ENCODE data around the gene MT1F.
"Not testable (repeated sequence)": the region's sequence is repeated elsewhere in the genome, so short reads cannot be mapped to it uniquely, and the experiment has no call there.

MT1F gene

DNA sequence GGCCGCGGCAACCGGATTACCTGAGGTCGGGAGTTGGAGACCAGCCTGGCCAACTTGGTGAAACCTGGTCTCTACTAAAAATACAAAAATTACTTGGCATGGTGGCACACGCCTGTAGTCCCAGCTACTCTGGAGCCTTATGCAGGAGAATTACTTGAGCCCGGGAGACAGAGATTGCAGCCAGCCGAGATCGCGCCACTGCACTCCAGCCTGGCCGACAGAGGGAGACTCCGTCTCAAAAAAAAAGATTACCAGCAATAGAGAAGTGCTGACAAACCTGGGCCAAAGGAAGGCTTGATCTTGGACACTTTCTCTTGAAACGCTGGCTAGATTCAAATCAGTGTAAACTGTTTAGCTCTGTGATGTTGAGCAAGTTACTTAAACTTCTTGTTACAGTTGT lies 16.2 kb downstream of the MT1F start:
- DNase-seq, result no peak

- DNase-seq, result not testable (repeated sequence)
These were observed 16.8 kb downstream of the MT1F start for GRCh38 chr16:56674570-56674969.

DNA sequence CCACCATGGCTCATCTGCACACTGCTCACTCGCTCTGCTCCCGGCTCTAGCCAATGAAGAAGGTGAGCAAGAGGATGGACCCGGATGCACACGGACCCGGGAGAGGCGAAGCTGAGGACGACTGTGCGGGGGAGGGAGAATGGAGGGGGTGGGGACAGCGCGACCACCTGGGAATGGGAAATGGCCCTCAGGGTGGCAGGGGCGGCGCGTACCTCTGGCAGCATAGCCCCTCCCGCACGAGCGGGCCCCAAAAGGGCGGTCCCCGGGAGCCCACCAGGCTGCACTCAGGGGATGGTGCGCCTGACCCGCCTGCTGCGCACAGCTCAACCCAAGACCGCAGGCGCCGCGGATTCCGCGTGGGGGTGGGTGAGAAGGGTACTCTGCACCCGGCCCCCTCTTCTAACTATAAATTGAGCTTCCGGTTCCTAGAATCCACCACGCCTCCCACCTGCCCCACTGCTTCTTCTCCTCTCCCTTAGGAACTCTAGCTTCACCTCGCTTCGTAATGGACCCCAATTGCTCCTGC lies 18.0 kb downstream of the MT1F start:
- no peak for DNase-seq

GRCh38 chr16:56677474-56677873 lies 19.7 kb downstream of the MT1F start:
- DNase-seq, result no peak

DNA sequence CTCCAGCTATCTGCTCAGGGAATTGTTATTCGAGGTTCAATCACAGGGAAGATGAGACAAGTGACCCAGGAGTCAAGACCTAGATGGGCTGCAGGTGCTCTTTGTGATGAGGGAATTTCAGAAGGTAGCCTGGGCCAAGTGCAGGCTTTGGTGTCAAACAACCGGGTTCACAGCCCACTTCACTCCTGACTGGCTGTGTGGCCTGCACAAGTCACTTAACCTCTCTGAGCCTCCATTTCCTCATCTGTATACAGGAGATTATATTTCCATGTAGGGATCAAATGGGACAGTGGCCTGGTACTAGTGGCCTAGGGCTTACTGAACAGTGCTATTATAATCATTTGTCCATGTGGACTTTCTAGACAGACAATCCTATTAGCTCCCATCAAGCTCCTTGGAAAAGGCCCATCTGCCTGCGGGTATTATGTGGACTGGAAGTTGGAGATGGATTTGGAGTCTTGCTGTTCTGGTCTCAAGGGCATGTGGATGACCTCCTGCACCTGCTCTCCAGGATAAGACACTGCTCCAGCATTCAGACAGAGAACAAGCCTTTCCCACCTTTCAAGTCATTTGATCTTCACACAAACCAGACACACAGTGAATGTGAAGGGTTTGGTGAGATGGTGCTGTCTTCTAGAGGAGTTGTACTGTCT lies 21.4 kb downstream of the MT1F start:
- no peak for DNase-seq

- DNase-seq, result no peak
These were observed 22.1 kb downstream of the MT1F start for GRCh38 chr16:56679818-56680217.

- DNase-seq, result peak; percentile 72
These were observed 24.4 kb downstream of the MT1F start, which contains the start of gene MT1X for GRCh38 chr16:56681939-56682702. Gene MT1X (plus strand): TSS chr16:56682470. CDS start chr16:56682541, 71 bp downstream.

DNA sequence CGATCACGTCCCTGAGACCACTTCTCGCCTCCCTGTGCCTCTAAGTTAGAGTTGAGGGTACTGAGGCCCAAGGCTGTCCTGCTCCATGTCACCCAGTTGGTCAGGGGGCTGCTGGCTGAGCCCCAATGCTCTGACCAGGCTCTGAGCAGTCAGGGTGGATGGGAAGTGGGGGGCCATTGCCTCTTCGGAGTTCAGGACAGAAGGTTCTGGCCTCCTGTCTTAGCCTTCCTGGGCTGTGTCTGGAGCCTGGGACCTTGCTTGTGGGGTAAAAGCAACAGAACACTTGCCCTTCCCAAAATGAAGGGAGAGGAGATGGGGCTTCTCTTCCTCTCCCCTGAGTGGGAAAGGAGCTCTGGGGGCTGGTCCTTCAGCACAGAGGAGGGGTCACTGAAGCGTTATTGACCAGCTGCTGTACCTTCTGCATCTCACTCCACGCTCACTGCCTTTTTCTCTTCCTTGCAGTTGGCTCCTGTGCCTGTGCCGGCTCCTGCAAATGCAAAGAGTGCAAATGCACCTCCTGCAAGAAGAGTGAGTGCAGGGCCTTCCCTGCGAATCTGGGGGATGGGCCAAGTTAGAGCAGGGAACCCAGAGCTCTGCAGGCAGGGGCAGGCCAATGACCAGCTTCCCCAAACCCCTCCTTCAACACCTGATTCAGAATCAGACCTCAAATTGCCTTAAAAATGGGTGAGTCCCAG lies 25.1 kb downstream of the MT1F start:
- no peak for DNase-seq

GRCh38 chr16:56683424-56684172 lies 25.8 kb downstream of the MT1F start:
- no peak for DNase-seq

GRCh38 chr16:56684256-56684925 lies 26.6 kb downstream of the MT1F start:
- no peak for DNase-seq

DNA sequence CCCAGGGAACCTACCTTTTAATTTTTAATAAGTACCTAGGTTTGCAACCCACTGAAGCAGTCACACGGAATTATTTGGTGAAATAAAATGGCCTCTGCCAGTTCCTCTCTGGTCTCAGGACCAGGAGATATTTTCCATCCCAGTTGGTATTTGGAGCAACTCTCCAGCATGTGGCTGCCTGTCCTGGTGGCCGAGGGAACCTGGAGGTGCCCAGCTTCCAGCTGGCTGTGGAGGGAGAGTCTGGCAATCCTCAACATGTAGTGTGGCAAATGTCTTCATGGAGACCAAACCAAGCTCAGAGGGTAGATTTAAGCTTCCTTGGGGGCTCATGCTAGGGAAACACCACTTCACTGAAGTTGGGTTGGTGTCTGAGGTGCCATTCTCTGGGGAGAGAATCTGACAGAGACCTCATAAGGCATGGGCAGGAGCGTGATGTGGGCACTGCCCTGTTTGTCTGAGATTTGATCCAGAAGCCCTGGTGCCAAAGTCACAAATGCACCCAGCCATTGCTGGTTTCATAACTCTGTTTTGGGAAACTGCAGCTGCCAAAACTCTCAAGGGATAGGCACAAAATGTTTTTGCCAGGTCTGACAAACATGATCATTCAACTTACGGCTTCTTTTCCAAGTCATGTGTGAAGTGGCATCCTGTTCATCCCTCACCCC lies 27.3 kb downstream of the MT1F start:
- no peak for DNase-seq

GRCh38 chr16:56686758-56687157 lies 29.0 kb downstream of the MT1F start:
- DNase-seq, result no peak

- DNase-seq, result no peak
These were observed 31.0 kb downstream of the MT1F start for GRCh38 chr16:56688762-56689161.

DNA sequence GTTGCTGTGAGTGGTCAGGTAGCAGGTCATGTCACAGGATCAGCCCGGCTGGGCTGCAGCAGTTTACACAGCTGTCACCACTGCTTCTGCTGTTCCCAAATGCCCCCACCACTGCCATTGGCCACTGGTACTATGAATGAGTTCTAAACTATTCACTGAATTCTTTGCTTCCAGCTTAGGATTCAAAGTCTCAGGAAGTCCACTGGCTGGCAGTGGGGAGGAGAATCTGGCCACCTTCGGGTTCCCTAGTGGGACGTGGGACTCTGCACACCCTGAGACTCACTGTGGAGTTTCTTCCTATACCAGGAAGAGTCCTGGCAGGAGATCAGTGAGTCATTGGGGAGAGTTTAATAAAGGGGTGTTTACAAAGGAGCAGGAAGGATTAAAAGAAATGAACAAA lies 31.4 kb downstream of the MT1F start:
- no peak for DNase-seq

DNA sequence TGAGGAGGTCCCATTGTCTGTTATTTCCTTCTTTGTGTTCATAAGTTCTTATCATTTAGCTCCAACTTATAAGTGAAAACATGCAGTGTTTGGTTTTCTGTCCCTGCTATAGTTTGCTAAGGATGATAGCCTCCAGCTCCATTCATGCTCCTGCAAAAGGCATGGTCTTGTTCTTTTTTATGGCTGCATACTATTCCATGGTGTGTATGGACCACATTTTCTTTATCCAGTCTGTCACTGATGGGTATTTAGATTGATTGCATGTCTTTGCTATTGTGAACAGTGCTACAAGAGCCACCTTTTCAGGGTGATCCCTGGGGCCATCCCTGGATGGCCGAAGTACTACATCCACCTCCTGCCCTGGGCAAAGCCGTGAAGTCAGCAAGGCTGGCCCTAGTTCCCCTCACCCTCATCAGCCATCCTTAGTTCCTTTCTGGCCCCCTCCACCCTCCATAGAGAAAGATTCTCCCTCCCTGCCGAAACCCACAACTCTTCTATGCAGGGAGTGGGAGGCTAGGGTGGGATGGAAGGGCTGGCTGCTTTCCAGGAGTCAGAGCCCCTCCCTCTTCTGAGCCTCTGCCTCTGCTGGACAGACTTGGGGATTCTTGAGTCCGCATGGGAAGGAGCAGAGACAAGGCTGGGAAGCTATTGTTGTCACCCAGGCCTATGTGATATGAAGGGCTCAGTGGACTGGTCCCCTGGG lies 32.8 kb downstream of the MT1F start:
- no peak for DNase-seq

DNA sequence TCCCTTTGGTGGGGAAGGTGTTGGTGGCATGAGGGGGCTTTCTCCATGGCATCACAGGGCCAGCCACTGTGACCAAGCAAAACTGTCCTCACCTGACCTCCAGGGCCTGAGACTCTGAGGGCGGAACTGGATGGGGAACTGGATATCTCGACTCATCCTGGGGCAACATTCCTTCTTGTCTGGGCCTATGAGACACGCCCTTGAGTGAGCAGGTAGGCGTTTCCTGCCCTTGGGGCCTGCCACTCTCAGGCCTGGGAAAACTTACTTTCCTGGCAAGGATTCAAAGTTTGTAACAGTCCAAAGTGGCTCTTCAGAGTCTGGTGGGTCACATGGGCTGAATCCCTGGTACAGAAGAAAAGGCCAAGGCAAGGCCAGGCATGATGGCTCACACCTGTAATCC lies 34.1 kb downstream of the MT1F start:
- no peak for DNase-seq

- DNase-seq, result no peak
These were observed 37.5 kb downstream of the MT1F start for GRCh38 chr16:56695246-56695645.

- no peak for DNase-seq
These were observed 39.8 kb downstream of the MT1F start for GRCh38 chr16:56697456-56698155.

DNA sequence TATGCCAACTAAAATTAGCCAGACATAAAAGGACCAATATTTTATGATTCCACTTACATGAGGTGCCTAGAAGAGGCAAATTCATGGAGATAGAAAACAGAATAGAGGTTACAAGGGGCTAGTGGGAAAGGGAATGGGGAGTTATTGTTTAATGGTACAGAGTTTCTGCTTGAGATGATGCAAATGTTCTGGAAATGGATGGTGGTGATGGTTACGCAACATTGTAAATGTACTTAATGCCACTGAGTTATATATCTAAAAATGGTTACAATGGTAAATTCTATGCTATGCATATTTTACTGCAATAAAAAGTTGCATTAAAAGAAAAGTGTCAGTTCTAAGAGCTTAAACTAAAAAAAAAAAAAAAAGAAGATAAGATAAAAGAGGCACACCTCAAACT lies 42.4 kb downstream of the MT1F start:
- no peak for DNase-seq

DNA sequence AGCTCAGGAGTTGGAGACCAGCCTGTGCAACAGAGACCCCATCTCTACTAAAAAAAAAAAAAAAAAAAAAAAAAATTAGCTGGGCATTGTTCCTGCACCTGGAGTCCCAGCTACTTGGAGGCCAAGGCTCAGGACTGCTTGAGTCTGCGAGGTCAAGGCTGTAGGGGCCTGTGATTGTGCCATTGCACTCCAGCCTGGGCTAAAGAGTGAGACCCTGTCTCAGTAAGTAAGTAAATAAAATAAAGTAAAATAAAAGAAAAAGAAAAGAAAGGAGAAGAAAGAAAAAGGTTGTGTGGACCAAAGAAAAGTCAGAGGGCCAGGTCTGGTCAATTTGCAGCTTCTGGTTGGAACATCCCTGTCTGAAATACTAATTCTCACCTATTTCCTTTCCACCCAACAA lies 42.9 kb downstream of the MT1F start:
- no peak for DNase-seq

DNA sequence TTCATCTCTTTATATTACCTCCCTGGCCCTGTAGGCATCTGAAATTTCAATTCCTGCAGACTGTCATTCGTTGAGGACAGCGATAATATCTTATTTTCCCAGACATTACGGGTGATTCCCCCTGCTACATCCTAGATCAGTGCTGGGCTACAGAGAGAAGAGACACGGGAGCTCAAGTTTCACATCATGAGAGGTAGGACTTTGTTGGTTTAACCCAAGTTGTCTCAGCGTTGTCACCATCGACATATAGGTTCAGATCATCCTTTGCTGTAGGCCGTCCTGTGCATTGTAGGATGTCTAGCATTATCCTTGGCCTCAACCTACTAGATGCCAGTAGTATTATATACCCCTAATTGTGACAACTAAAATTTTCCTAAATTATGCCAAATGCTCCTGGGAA lies 43.8 kb downstream of the MT1F start:
- DNase-seq, result no peak

Measured in NCI-H526 treated with DMSO at 0.1 percent for 48 hours (cell line).